NCI-H345 treated with DMSO at 0.1 percent for 48 hours (cell line): ENCODE results near the gene CELF5.

Source experiments
- DNase-seq: peaks from one replicate; lab custom pipeline; 2025; ENCODE audit not compliant: unreplicated experiment; lab: John Stamatoyannopoulos, UW

Gene CELF5

DNA sequence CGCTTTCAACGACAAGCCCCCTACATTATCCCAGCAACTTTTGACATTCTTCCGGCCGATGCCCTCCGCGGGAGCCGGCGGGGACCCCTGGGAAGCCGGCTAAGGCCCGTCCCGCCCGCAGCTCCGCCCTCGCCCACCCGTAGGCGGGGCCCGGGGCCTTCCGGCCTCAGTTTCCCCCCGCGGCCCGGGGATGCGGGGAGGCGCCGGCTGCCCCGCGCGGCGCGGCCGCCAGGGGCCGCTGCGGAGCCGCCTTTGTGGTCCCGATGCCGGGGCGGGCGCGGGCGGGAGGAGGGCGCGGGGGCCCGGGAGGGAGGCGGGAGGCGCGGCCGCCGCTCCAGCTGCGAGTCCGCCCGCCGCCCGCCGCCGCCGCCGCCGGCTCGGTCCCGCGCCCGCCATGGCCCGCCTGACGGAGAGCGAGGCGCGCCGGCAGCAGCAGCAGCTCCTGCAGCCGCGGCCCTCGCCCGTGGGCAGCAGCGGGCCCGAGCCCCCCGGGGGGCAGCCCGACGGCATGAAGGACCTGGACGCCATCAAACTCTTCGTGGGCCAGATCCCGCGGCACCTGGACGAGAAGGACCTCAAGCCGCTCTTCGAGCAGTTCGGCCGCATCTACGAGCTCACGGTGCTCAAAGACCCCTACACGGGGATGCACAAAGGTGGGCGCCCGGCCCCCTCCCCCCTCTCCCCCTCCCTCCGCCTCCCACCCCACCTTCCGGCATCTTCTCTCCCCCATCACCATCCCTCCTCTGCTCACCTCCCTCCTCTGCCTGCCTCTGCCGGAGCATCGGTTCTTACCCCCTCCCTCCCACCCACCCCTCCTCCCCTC is at the start of gene CELF5:
TSS of gene CELF5 (plus strand) at position 316 of the 823 bp plus-strand sequence. CDS start at position 395, 79 bp downstream.
- DNase-seq: peak; percentile 27

DNA sequence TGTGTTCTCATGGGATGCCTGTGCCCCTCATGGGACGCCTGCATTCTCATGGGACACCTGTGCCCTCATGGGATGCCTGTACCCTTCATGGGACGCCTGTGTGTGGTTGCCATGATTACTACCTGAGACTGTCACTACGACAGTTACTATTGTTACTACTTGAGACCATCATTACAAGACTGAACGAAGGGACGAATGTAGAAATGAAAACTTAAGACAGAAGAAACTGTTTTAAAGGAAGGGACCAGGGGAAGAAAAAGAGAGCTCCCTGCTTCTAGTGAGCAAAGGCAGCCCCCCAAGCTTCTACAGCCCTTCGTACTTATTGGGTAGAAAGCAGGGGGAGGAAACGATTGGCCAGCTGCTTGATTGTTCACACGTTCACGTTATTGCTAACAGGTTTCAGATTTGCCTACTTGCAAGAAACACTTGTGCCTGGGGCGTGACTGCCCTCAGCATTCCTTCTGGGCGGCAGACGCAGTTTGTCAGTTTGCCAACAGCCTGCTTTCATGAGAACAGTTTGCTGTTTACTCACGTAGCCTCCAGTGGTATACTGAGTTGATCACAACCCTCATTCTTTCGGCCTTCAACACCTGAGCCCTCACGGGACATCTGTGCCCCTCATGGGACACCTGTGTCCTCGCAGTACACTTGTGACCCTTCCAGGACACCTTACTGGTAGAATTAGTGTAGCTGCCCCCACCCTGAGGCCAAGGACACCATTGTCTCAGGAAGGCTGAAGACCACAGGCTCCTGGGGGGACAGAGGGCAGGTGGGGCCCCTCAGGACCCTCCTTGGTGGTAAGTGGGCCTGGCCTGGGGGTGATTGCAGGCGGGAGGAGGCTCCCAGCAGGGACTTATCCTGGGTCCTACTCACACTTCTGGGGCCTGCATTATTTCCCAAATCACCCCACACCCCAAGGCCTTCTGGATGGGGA is 48.4 kb upstream of the CELF5 start:
- no peak for DNase-seq

DNA sequence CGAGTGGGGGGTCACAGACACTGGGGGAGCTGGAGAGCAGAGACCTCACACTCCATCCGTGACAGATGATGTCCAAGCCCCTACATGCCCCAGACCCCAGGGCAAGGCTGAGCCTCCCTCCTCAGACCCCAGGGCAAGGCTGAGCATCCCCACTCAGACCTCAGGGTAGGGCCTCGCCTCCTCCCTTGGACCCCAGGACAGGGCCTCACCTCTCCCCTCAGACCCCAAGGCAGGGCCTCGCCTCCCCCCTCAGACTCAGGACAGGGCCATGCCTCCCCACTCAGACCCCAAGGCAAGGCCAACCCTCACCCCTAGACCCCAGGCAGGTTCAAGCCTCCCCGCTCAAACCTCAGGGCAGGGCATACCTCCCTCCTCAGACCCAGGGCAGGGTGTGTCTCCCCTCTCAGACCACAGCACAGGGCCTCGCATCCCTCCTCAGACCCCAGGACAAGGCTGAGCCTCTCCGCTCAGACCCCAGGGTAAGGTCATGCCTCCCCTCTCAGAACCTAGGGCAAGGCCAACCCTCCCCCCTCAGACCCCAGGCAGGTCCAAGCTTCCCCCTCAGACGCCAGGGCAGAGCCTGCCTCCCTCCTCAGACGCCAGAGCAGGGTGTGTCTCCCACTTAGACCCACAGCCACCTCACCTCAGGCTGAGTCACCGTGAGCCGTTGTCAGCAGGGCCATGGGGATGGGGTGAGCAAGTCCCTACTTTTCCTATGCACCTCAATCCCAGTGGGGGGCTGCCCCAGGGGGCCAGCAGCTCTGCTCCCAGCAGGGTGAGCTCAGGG is 47.6 kb upstream of the CELF5 start:
- no peak for DNase-seq

DNA sequence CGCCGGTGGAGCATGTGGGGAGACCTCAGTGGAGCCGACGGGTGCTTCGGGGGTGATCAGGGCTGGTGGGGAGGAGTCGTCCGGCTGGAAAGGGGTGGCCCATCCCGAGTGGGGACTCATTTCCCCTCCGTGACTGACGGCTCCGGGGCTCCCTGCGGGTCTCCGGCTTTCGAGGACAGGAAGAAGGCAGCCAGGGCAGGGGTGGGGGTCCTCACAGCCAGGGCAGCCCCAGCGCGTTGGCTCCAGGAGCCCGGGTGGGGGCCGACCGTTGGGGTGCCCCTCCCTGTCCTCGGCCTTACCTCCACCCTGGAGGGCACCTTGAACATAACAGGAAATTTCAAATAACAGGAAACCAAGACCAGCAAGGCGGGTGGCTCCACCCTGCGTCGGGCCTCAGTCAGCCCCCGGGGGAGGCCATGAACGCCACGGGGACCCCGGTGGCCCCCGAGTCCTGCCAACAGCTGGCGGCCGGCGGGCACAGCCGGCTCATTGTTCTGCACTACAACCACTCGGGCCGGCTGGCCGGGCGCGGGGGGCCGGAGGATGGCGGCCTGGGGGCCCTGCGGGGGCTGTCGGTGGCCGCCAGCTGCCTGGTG is 46.0 kb upstream of the CELF5 start, which contains the start of gene S1PR4:
TSS of gene S1PR4 (plus strand) at position 393 of the 596 bp plus-strand sequence. CDS start at position 417, 24 bp downstream.
- DNase-seq: no peak

GRCh38 chr19:3178973-3179738 is 45.3 kb upstream of the CELF5 start:
- DNase-seq: no peak

- no peak for DNase-seq
Observed at GRCh38 chr19:3179739-3180293, 44.6 kb upstream of the CELF5 start.

GRCh38 chr19:3183721-3184641 is 40.5 kb upstream of the CELF5 start:
- no peak for DNase-seq

DNA sequence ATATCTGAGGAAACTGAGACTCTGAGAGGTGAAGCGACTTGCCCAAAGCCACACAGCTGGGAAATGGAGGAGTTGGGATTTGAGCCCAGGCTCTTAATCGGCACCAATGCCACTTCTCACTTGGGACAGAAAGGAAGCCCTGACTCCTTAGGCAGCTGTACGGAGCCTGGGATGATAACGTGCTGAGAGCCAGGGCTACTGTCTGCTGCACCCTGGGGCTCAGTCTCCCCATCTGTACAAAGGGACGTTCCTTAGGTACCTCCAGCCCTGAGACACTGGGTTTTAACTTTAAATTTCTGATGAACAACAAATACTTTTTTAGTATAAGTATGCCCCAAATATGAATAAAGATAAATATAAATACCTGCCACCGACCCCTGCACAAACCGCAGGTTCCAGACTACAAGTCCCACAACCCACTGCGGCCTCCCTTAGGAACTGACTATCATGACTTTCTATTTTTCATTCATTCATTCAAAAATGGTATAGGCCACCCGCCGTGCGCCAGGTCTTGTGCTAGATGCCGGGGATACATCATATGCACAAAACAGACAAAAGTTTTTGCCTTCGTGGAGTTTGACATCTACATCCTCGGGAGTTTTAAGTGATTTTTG is 39.5 kb upstream of the CELF5 start:
- peak; percentile 95 for DNase-seq

GRCh38 chr19:3185461-3186159 is 38.9 kb upstream of the CELF5 start, which contains the start of gene NCLN:
NCLN (plus strand) TSS chr19:3185930; CDS start chr19:3186031, 101 bp downstream.
- peak; percentile 98 for DNase-seq

- no peak for DNase-seq
Observed at GRCh38 chr19:3186160-3186688, 38.2 kb upstream of the CELF5 start.

DNA sequence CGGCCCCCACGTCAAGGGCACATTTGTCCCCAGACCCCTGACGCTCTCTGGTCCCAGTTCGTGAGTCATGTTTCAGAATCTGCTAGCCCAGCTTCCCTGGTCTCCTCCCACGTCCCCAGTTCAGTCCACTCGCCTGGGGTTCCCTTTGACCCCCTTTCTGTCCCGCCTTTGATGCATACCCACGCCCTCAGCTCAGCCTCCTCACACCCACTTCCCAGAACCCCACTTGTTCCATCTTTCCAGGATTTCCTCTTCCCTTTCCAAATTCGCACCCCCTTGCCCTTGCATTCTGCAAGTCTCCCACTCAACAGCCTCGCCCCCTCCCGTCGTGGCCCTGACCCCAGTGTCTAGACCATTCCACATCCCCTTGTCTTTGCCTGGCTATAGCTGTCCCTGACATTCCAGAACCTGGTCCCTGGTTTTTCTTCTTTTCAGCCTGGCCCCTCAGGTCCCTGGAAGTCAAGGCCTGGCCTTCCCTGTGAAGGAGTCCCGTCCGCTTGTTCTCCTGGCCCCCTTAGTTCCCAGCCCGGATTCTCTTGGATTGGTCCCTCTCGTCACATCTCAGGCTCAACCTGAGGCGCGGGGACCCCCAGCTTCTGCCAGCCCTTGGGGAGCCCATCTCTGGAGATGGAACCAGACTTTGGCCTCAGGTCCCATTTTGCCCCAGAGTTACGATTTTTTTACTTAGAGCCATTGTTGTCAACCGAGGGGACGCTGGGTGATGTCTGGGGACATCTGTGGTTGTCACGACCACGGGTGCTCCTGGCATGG is 37.4 kb upstream of the CELF5 start:
- DNase-seq: no peak

GRCh38 chr19:3187662-3188511 is 36.6 kb upstream of the CELF5 start:
- DNase-seq: no peak

GRCh38 chr19:3188627-3189596 is 35.5 kb upstream of the CELF5 start:
- DNase-seq: no peak
